H1 (cell line): ENCODE results near the gene CDH16. TPM values are rescaled to one million over a fixed set of nuclear protein-coding genes. Genes with fewer than 3 reads are reported as not detected.

Experiments
- CEBPB ChIP-seq: IDR thresholded peaks from 2 replicates; pipeline ENCODE4 v1.6.1; 2012; ENCODE audit warnings: low read depth, low read length
- CHD1 ChIP-seq: IDR thresholded peaks from 2 replicates; pipeline ENCODE4 v1.6.1; 2012; ENCODE audit warnings: low read depth, low read length, improper control_type of control experiment
- CHD7 ChIP-seq: fragments of 300-600 bp; sonication (generic); IDR thresholded peaks from 2 replicates; pipeline ENCODE4 v1.7.1; 2012; ENCODE audit warnings: low read length, moderate library complexity, mild to moderate bottlenecking, inconsistent platforms; ENCODE audit not compliant: insufficient replicate concordance
- KDM4A ChIP-seq: IDR thresholded peaks from one replicate; pipeline ENCODE4 v1.7.1; 2012; ENCODE audit warnings: low read depth, mild to moderate bottlenecking, moderate library complexity, low read length, inconsistent platforms; ENCODE audit not compliant: severe bottlenecking
- NRF1 ChIP-seq: IDR thresholded peaks from 2 replicates; pipeline ENCODE4 v1.6.1; 2011; ENCODE audit warnings: mild to moderate bottlenecking, low read depth, low read length, improper control_type of control experiment
- PHF8 ChIP-seq: fragments of 200-600 bp; sonication (generic); conservative IDR thresholded peaks from 2 replicates; pipeline ENCODE4 v1.7.1; 2012; ENCODE audit warnings: low read depth, mild to moderate bottlenecking, inconsistent platforms, low read length, moderate library complexity
- polyA plus RNA-seq, 7 experiments: library from polyadenylated mRNA; depleted of rRNA in 3 of 7; stranded (reverse) in 5 of 7; unstranded in 2 of 7; fragments of >200 nt in 5 of 7; fragments of 200-250 nt in 2 of 7; gene quantifications; 1 replicate in 5 of 7; 2 replicates in 1 of 7; 4 replicates in 1 of 7; pipeline versions ENCODE4 v1.2.1 to v1.2.3, GENCODE V29; 2011 to 2013; ENCODE audit warnings: missing spikeins in 2 of 7, mixed read lengths in 2 of 7
- total RNA-seq: library from RNA; stranded (reverse); fragmentation: NEBNext Ultra II Directional; extraction: Animal tissue kit (Norgen Biotek cat#: 25700); gene quantifications from 2 replicates; pipeline ENCODE4 v1.2.1, GENCODE V29; 2021

Gene CDH16
- total and polyA plus RNA-seq, 2 of the 8 experiments (the other 6 are each of a cell fraction or from before 2014, with no cell fraction given), result not detected

- TF ChIP-seq CHD7, result no peak
- TF ChIP-seq NRF1, result no peak
- TF ChIP-seq PHF8, result no peak
- no peak for TF ChIP-seq CEBPB
- no peak for TF ChIP-seq KDM4A
- no peak for TF ChIP-seq CHD1
Observed at GRCh38 chr16:66943426-66944053, 24.9 kb upstream of the CDH16 start (continued).
